PC-3 (cell line): ENCODE measurements around the gene HRH1. TPM values are rescaled to one million over a fixed set of nuclear protein-coding genes. Genes with fewer than 3 reads are reported as not detected.

Experiments
- ATAC-seq: fragments of 200-7000 bp; cut with Tn5 transposase; 2 replicates; pipeline ENCODE4 v1.9.1; 2020; ENCODE audit warnings: mild to moderate bottlenecking, moderate library complexity
- BruUV-seq: library from RNA; stranded (reverse); fragments of 400-500 nt; replicated peaks from 2 replicates; lab custom pipeline; 2021; lab: Mats Ljungman, UMichigan
- CTCF ChIA-PET: fragments of 300-600 bp; sonication (Branson Sonifier 250); formaldehyde crosslinking; loops from one replicate; lab custom pipeline; 2022; ENCODE audit warnings: antibody characterized with exemption; lab: Charles Lee
- POLR2A ChIA-PET: fragments of 300-600 bp; sonication (Branson Sonifier 250); formaldehyde crosslinking; loops from one replicate; lab custom pipeline; 2022; ENCODE audit warnings: antibody characterized with exemption; ENCODE audit not compliant: unreplicated experiment; lab: Charles Lee
- DNase-seq: peaks from one replicate; pipeline ENCODE4 v3.0.0-alpha.2; 2015
- H2AFZ ChIP-seq: fragments of 300-600 bp; sonication (generic); 2 replicates; pipeline ENCODE4 v1.6.0; 2016; ENCODE audit warnings: antibody characterized with exemption, low read length
- H3F3A ChIP-seq: fragments of 300-600 bp; sonication (generic); one replicate; pipeline ENCODE4 v1.6.0; 2017; ENCODE audit warnings: antibody characterized with exemption, low read length, control low read depth, mild to moderate bottlenecking; ENCODE audit not compliant: unreplicated experiment
- H3K27ac ChIP-seq: fragments of 300-600 bp; sonication (generic); 2 replicates; pipeline ENCODE4 v1.5.1; 2016; ENCODE audit warnings: mild to moderate bottlenecking, low read length
- H3K27me3 ChIP-seq: fragments of 300-600 bp; sonication (generic); 2 replicates; pipeline ENCODE4 v1.6.1; 2016; ENCODE audit warnings: low read length, mixed read lengths
- H3K36me3 ChIP-seq: fragments of 300-600 bp; sonication (generic); 2 replicates; pipeline ENCODE4 v1.6.1; 2016; ENCODE audit warnings: low read depth, mixed run types, low read length, mixed read lengths
- H3K4me1 ChIP-seq: fragments of 300-600 bp; sonication (generic); 2 replicates; pipeline ENCODE4 v1.5.1; 2016; ENCODE audit warnings: low read length; ENCODE audit not compliant: insufficient read depth
- H3K4me2 ChIP-seq: fragments of 300-600 bp; sonication (generic); 2 replicates; pipeline ENCODE4 v1.6.0; 2016; ENCODE audit warnings: low read length
- H3K4me3 ChIP-seq: fragments of 300-600 bp; sonication (generic); 2 replicates; pipeline ENCODE4 v1.5.1; 2016; ENCODE audit warnings: mild to moderate bottlenecking, low read length, mixed read lengths
- H3K79me2 ChIP-seq: fragments of 300-600 bp; sonication (generic); 2 replicates; pipeline ENCODE4 v1.6.1; 2017; ENCODE audit warnings: low read length, mixed read lengths
- H3K9ac ChIP-seq: fragments of 300-600 bp; sonication (generic); 2 replicates; pipeline ENCODE4 v1.6.0; 2016; ENCODE audit warnings: mild to moderate bottlenecking, low read length
- H3K9me2 ChIP-seq: fragments of 300-600 bp; sonication (generic); replicated peaks from 2 replicates; pipeline ENCODE4 v1.6.1; 2016; ENCODE audit warnings: mixed run types, low read length, mixed read lengths
- H3K9me3 ChIP-seq: fragments of 300-600 bp; sonication (generic); 2 replicates; pipeline ENCODE4 v1.6.1; 2016; ENCODE audit warnings: low read length, mixed read lengths
- H4K20me1 ChIP-seq: fragments of 300-600 bp; sonication (generic); 2 replicates; pipeline ENCODE4 v1.6.1; 2016; ENCODE audit warnings: low read length, mixed read lengths
- EZH2 ChIP-seq: fragments of 300-600 bp; sonication (generic); IDR thresholded peaks from one replicate; pipeline ENCODE4 v1.6.1; 2017; ENCODE audit warnings: antibody characterized with exemption, mild to moderate bottlenecking, low read length; ENCODE audit not compliant: unreplicated experiment
- EZH2phosphoT487 ChIP-seq: fragments of 300-600 bp; sonication (generic); IDR thresholded peaks from 2 replicates; pipeline ENCODE4 v1.6.1; 2018; ENCODE audit warnings: mild to moderate bottlenecking, antibody characterized with exemption, low read length, borderline replicate concordance
- intact Hi-C: fragments of 100-400 bp; cut with micrococcal nuclease; formaldehyde crosslinking; loops from 2 replicates; pipeline ENCODE4 v1.9.0; 2023
- total RNA-seq: library from RNA; depleted of rRNA; stranded (reverse); fragments of >200 nt; gene quantifications from 2 replicates; pipeline ENCODE4 v1.2.3, GENCODE V29; 2014
- TF ChIP-seq, protein P1 (sequence below): fragments of 300-600 bp; sonication (generic); conservative IDR thresholded peaks from 2 replicates; pipeline ENCODE4 v1.5.1; 2017; ENCODE audit warnings: antibody characterized with exemption, low read depth, mild to moderate bottlenecking, low read length

Gene HRH1
- total RNA-seq, 1 experiment from 2014 or later: 5.9 TPM

DNA sequence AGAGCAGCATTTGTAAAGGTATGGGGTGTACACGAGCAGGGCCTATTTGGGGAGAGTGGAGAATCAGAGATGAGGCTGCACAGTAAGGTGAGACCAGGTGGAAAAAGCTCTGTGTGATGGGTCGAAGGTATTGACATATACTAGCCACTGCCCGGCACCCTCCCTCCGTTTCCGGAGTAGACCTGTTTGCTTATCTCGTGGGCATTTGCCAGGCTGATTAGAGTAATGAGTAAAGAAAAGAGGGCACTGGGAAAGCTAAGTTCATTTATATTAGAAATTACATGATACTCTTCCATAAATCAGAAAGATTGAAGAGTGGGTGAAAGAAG is 71.7 kb downstream of the HRH1 start:
- Histone ChIP-seq H3K9ac (peak overlapping the region; percentile 80), H3K4me1 (peaks cover 32% of the 10 kb centered on the region), H3K9me2 (no peaks in the 10 kb centered on the region), H3K79me2 (peaks cover 38% of the 10 kb centered on the region), H3K27ac (peak overlapping the region; percentile 93), H3K4me3 (peak overlapping the region; percentile 68), H3F3A (no peaks in the 10 kb centered on the region), H3K4me2 (peak overlapping the region; percentile 94), H3K27me3 (no peaks in the 10 kb centered on the region), H4K20me1 (no peaks in the 10 kb centered on the region), H3K9me3 (no peaks in the 10 kb centered on the region), H3K36me3 (no peaks in the 10 kb centered on the region), H2AFZ (peak overlapping the region; percentile 74)
- ATAC-seq (no peak), DNase-seq (no peak)
- ChIA-PET POLR2A (interaction anchor here (0.6 kb wide), 1 partner anchor 224 kb away, joined by 3 read pairs; no protein-coding TSS in a partner anchor), CTCF (no interaction called here)
- intact Hi-C loops: no loop called here
- TSS peak; percentile 76 for BruUV-seq
- TF ChIP-seq EZH2phosphoT487 (no peak), EZH2 (no peak)
- TF ChIP-seq, protein P1, sequence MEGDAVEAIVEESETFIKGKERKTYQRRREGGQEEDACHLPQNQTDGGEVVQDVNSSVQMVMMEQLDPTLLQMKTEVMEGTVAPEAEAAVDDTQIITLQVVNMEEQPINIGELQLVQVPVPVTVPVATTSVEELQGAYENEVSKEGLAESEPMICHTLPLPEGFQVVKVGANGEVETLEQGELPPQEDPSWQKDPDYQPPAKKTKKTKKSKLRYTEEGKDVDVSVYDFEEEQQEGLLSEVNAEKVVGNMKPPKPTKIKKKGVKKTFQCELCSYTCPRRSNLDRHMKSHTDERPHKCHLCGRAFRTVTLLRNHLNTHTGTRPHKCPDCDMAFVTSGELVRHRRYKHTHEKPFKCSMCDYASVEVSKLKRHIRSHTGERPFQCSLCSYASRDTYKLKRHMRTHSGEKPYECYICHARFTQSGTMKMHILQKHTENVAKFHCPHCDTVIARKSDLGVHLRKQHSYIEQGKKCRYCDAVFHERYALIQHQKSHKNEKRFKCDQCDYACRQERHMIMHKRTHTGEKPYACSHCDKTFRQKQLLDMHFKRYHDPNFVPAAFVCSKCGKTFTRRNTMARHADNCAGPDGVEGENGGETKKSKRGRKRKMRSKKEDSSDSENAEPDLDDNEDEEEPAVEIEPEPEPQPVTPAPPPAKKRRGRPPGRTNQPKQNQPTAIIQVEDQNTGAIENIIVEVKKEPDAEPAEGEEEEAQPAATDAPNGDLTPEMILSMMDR: no peak

DNA sequence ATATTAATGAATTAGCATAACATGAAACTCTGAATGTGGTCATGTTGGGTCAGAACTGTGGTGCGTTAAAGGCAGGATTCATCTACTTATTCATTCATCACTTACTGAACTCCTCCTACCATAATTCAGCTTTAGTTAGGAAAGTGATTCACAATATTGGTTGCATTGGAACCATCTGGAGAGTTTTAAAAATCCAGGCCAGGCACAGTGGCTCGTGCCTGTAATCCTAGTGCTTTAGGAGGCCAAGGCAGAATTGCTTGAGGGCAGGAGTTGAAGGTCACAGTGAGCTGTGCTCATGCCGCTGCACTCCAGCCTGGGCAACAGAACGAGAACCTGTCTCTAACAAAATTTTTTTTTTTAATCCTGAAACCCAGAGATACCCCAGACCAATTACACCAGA is 73.7 kb downstream of the HRH1 start:
- no peak overlapping the region for H3K4me2 ChIP-seq
- POLR2A ChIA-PET: no interaction called here
- no peaks in the 10 kb centered on the region for H3K36me3 ChIP-seq
- H3K9me2 ChIP-seq: no peaks in the 10 kb centered on the region
- no peak for DNase-seq
- peaks cover 34% of the 10 kb centered on the region for H3K79me2 ChIP-seq
- intact Hi-C loops: no loop called here
- no TSS peak for BruUV-seq
- no peaks in the 10 kb centered on the region for H3K27me3 ChIP-seq
- H4K20me1 ChIP-seq: no peaks in the 10 kb centered on the region
- peaks cover 32% of the 10 kb centered on the region for H3K4me1 ChIP-seq
- TF ChIP-seq EZH2phosphoT487 (no peak), EZH2 (no peak)
- TF ChIP-seq, protein P1: no peak
- no peaks in the 10 kb centered on the region for H3F3A ChIP-seq
- H3K9ac ChIP-seq: no peak overlapping the region
- no peak overlapping the region for H3K4me3 ChIP-seq
- CTCF ChIA-PET: no interaction called here
- H3K27ac ChIP-seq: no peak overlapping the region
- ATAC-seq: no peak
- no peaks in the 10 kb centered on the region for H3K9me3 ChIP-seq
- no peak overlapping the region for H2AFZ ChIP-seq

DNA sequence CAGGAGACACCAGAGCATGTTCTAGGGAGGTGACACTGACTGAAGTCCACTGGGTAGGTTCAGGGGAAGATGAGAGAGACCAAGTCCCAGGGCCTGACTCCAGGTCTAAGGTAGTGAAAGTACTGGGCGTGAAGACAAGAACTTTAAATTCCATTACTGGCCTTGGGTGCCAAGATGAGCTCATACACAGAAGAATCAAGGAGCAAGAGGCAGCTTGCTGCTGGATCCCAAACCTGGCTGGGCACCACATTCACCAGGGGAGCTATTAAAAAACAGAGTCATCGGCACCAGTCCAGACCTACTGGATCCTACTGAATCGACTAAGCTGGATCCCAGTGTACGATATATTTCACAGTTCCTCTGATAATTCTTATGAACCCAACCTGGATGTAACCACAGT is 75.8 kb downstream of the HRH1 start:
- intact Hi-C loops: no loop called here
- Histone ChIP-seq H3K4me2 (no peak overlapping the region), H3K27me3 (no peaks in the 10 kb centered on the region), H3K27ac (no peak overlapping the region), H4K20me1 (no peaks in the 10 kb centered on the region), H3K9me3 (no peaks in the 10 kb centered on the region), H2AFZ (no peak overlapping the region), H3K4me3 (no peak overlapping the region), H3K9me2 (no peaks in the 10 kb centered on the region), H3K4me1 (peaks cover 19% of the 10 kb centered on the region), H3K79me2 (peaks cover 16% of the 10 kb centered on the region), H3F3A (no peaks in the 10 kb centered on the region), H3K36me3 (no peaks in the 10 kb centered on the region), H3K9ac (no peak overlapping the region)
- ChIA-PET CTCF (no interaction called here), POLR2A (no interaction called here)
- no TSS peak for BruUV-seq
- no peak for DNase-seq
- no peak for TF ChIP-seq EZH2
- ATAC-seq: no peak
